Adrenal gland (tissue), 12 donors: ENCODE data around the gene DACH2. TPM values are rescaled to one million over a fixed set of nuclear protein-coding genes. Genes with fewer than 3 reads are reported as not detected.

Source experiments
- DNase-seq, 7 donors: peaks; one replicate each; pipeline ENCODE4 v3.0.0-alpha.2; 2019 to 2020
- H3K27ac ChIP-seq, 5 donors: fragments of 200-600 bp; sonication (generic) in 4 of 5; 1 replicate in 3 of 5; 2 replicates in 2 of 5; pipeline versions ENCODE4 v1.5.1 to v1.8.0; 2016 to 2020; ENCODE audit warnings: mild to moderate bottlenecking in 1 of 5
- H3K27me3 ChIP-seq: fragments of 200-600 bp; 2 replicates; pipeline ENCODE4 v1.8.0; 2021
- H3K36me3 ChIP-seq, 2 donors: fragments of 200-600 bp; replicated peaks in 1 of 2; 1 replicate in 1 of 2; 2 replicates in 1 of 2; pipeline versions ENCODE4 v1.5.1 to v1.8.0; 2018 to 2022
- H3K4me1 ChIP-seq, 2 donors: fragments of 200-600 bp; replicated peaks in 1 of 2; 1 replicate in 1 of 2; 2 replicates in 1 of 2; pipeline versions ENCODE4 v1.5.1 to v1.8.0; 2018 to 2021
- H3K4me3 ChIP-seq, 4 donors: fragments of 200-600 bp; sonication (generic) in 3 of 4; one replicate each; pipeline ENCODE4 v1.5.1; 2016 to 2018
- H3K9me3 ChIP-seq, 3 donors: fragments of 200-600 bp; sonication (generic) in 1 of 3; replicated peaks in 1 of 3; 1 replicate in 2 of 3; 2 replicates in 1 of 3; pipeline versions ENCODE4 v1.5.1 to v1.8.0; 2016 to 2021
- CTCF ChIP-seq, 6 experiments: fragments of 450-650 bp in 4 of 6; fragments of 200-600 bp in 2 of 6; sonication (generic) in 1 of 6; IDR thresholded peaks; 1 replicate in 5 of 6; 2 replicates in 1 of 6; pipeline versions ENCODE4 v1.5.1 to v1.8.0; 2016 to 2021; ENCODE audit warnings: antibody characterized with exemption in 6 of 6, mild to moderate bottlenecking in 2 of 6, moderate library complexity in 1 of 6
- POLR2A ChIP-seq, 2 donors: fragments of 450-650 bp; IDR thresholded peaks; one replicate each; pipeline ENCODE4 v1.6.1; 2017; ENCODE audit warnings: antibody characterized with exemption in 2 of 2, mild to moderate bottlenecking in 2 of 2, moderate library complexity in 1 of 2
- WGBS, 4 donors: extraction: QIAGEN DNeasy Blood & Tissue Kit in 2 of 4; methylation state at CpG; one replicate each; pipeline versions ENCODE4 v1.1.5 to v1.1.7; 2013 to 2017; 5-methylcytosine and 5-hydroxymethylcytosine counted together
- intact Hi-C, 2 donors: fragments of 100-400 bp; cut with DNase I; formaldehyde crosslinking; loops; one replicate each; pipeline versions ENCODE4 v1.14.1 to v1.15.0; 2022 to 2023
- polyA plus RNA-seq, 3 donors: library from polyadenylated mRNA; stranded (reverse); fragments of 200-250 nt in 2 of 3; fragments of 350-450 nt in 1 of 3; fragmentation: Illumina TruSeq in 1 of 3; extraction: RNeasy Lipid Tissue Mini Kit (QIAGEN cat#74804) in 1 of 3; gene quantifications; one replicate each; pipeline ENCODE4 v1.2.3, GENCODE V29; 2013 to 2014
- total RNA-seq, 9 donors: library from RNA; depleted of rRNA in 4 of 9; stranded (reverse); fragments of >200 nt in 4 of 9; fragments of 120-200 nt in 1 of 9; fragmentation: NEBNext Ultra II Directional in 1 of 9; extraction: Animal tissue kit (Norgen Biotek cat#: 25700) in 1 of 9; gene quantifications; one replicate each; pipeline versions ENCODE4 v1.1.0 to v1.2.4, GENCODE V29; 2013 to 2023
- donor health status: healthy with polysubstance abuse.
- donor health status: Bipolar disorder and iron deficiency.
- donor health status: DM: yes; HTN: yes; CAD: no.
- donor health status: DM: no; HTN: no; CAD: no.
- donor health status: DM: no; HTN: no; CAD: no.
- donor health status: DM: yes; HTN: yes; CAD: no.

The DACH2 gene
- total and polyA plus RNA-seq, 12 donors: 0.08 to 7.7 (median 0.09) TPM; not detected in 6

GRCh38 chrX:86407371-86407770, 259.1 kb downstream of the DACH2 start:
- no peaks in the 10 kb centered on the region for H3K9me3 ChIP-seq
- no peaks in the 10 kb centered on the region for H3K4me1 ChIP-seq
- DNase-seq: no peak
- WGBS, 4 donors: 57 to 87% (median 76%) methylated on average over 4 of the region's 4 CpGs
- no peak for TF ChIP-seq POLR2A (IDR thresholded peaks at IDR 0.05)
- no peak for TF ChIP-seq CTCF (IDR thresholded peaks at IDR 0.05)
- peaks cover 3% of the 10 kb centered on the region for H3K27me3 ChIP-seq
- intact Hi-C loops: no loop called here
- H3K27ac ChIP-seq: no peak overlapping the region
- no peak overlapping the region for H3K4me3 ChIP-seq
- no peaks in the 10 kb centered on the region for H3K36me3 ChIP-seq

- Histone ChIP-seq H3K36me3 (no peaks in the 10 kb centered on the region), H3K27ac (no peak overlapping the region), H3K4me1 (no peaks in the 10 kb centered on the region), H3K27me3 (no peaks in the 10 kb centered on the region), H3K9me3 (no peaks in the 10 kb centered on the region), H3K4me3 (no peak overlapping the region)
- no peak for DNase-seq
- 62 to 73% (median 66%) methylated on average over 1 of the region's 1 CpG for WGBS, 4 donors
- intact Hi-C loops: no loop called here
- TF ChIP-seq POLR2A (IDR thresholded peaks at IDR 0.05) (no peak), CTCF (IDR thresholded peaks at IDR 0.05) (no peak)
Observed at GRCh38 chrX:86421771-86422170, 273.5 kb downstream of the DACH2 start.

GRCh38 chrX:86436116-86436515, 287.9 kb downstream of the DACH2 start:
- Histone ChIP-seq H3K4me3 (no peak overlapping the region), H3K36me3 (no peaks in the 10 kb centered on the region), H3K4me1 (no peaks in the 10 kb centered on the region), H3K27me3 (no peaks in the 10 kb centered on the region), H3K27ac (no peak overlapping the region), H3K9me3 (no peaks in the 10 kb centered on the region)
- TF ChIP-seq POLR2A (IDR thresholded peaks at IDR 0.05) (no peak), CTCF (IDR thresholded peaks at IDR 0.05) (no peak)
- no peak for DNase-seq
- intact Hi-C loops: no loop called here

- 68 to 85% (median 79%) methylated on average over 3 to 5 of the region's 5 CpGs for WGBS, 4 donors
- Histone ChIP-seq H3K27ac (no peak overlapping the region), H3K27me3 (no peaks in the 10 kb centered on the region), H3K9me3 (no peaks in the 10 kb centered on the region), H3K4me1 (no peaks in the 10 kb centered on the region), H3K4me3 (no peak overlapping the region), H3K36me3 (no peaks in the 10 kb centered on the region)
- intact Hi-C loops: no loop called here
- DNase-seq: no peak
- TF ChIP-seq POLR2A (IDR thresholded peaks at IDR 0.05) (no peak), CTCF (IDR thresholded peaks at IDR 0.05) (no peak)
Observed at GRCh38 chrX:86455495-86455894, 307.2 kb downstream of the DACH2 start.
